ENCODE data around the gene STARD7. TPM values are rescaled to one million over a fixed set of nuclear protein-coding genes. Genes with fewer than 3 reads are reported as not detected.

Gene STARD7
- total and polyA plus RNA-seq, 2 donors (not counting 3 experiments of a cell fraction or from before 2014, with no cell fraction given): 61.2 to 132 TPM

GRCh38 chr2:96207774-96208142, 869 bp downstream of the STARD7 start:
- Histone ChIP-seq H4K20me1 (replicated peaks; ENCODE audit: control insufficient read depth, extremely low read depth, insufficient read depth, low read length) (no peaks in the 10 kb centered on the region), H3K9me1 (replicated peaks; ENCODE audit: control insufficient read depth, extremely low read depth, insufficient read depth, low read length) (no peaks in the 10 kb centered on the region), H3K36me3 (ENCODE audit: control insufficient read depth in 2 of 2, extremely low read depth in 1 of 2, insufficient read depth in 2 of 2, low read length in 2 of 2) (no peaks in the 10 kb centered on the region), H3K9ac (replicated peaks; ENCODE audit: extremely low read depth, insufficient read depth, low read length) (peak overlapping the region; percentile 89), H3K4me1 (ENCODE audit: control insufficient read depth, extremely low read depth, insufficient read depth, low read length) (peaks cover 36% of the 10 kb centered on the region), H3K9me3 (replicated peaks; ENCODE audit: control insufficient read depth, insufficient read depth, low read length) (no peaks in the 10 kb centered on the region), H3K79me2 (ENCODE audit: control insufficient read depth, insufficient read depth, low read length) (peaks cover 66% of the 10 kb centered on the region), H2AFZ (ENCODE audit: low read depth, low read length) (peak overlapping the region; percentile 50), H3K4me3 (replicated peaks in 1 of 3; ENCODE audit: insufficient read depth in 1 of 3, low read depth in 1 of 3, low read length in 3 of 3) (peak overlapping the region; percentile 84 to 99 (median 98)), H3K4me2 (ENCODE audit: insufficient read depth, low read length) (peak overlapping the region; percentile 90), H3K27ac (ENCODE audit: insufficient read depth, low read depth, low read length) (peak overlapping the region; percentile 87), H3K27me3 (ENCODE audit: control insufficient read depth in 2 of 2, insufficient read depth in 2 of 2, low read length in 2 of 2) (no peaks in the 10 kb centered on the region)
- FAIRE-seq (no peak), DNase-seq (ENCODE audit: low read depth, low spot score) (peak; percentile 43)
- BruUV-seq (replicated peaks): no TSS peak
- dilution Hi-C loops (cut with MboI; ENCODE audit: extremely low pct_ligation_motif_present, low sequenced_read_pairs) (no loop called here), intact Hi-C loops (cut with micrococcal nuclease) (loop anchor here (1.0 to 10.0 kb wide), 6 partner anchors 35 to 297 kb away; partner anchors contain the start of genes CIAO1 and NEURL3)
- POLR2A ChIA-PET: interaction anchor here (0.6 to 1.3 kb wide), 6 partner anchors 17 to 59 kb away, joined by 3 to 7 read pairs (median 4); partner anchors contain the start of genes CIAO1 and TMEM127
- no peak for TF ChIP-seq POLR2AphosphoS5 (IDR thresholded peaks at IDR 0.05; ENCODE audit: insufficient read depth, low read depth, low read length)
- no peak for TF ChIP-seq FOS (IDR thresholded peaks at IDR 0.05; ENCODE audit: borderline replicate concordance, insufficient read depth, low read length)
- no peak for TF ChIP-seq GATA2 (IDR thresholded peaks at IDR 0.05; ENCODE audit: insufficient read depth, insufficient read length, low read depth, low read length)
- TF ChIP-seq MAX (IDR thresholded peaks at IDR 0.05; ENCODE audit: insufficient read depth, insufficient read length): no peak
- no peak for TF ChIP-seq JUN (IDR thresholded peaks at IDR 0.05; ENCODE audit: borderline replicate concordance, insufficient read depth, insufficient read length, low read depth)
- TF ChIP-seq POLR2A (IDR thresholded peaks at IDR 0.05; ENCODE audit: low read depth, low read length): no peak
- no peak for TF ChIP-seq EZH2 (IDR thresholded peaks at IDR 0.05; ENCODE audit: borderline replicate concordance, low read depth, low read length, severe bottlenecking)
- TF ChIP-seq MYC (IDR thresholded peaks at IDR 0.05; ENCODE audit: low read depth, low read length): no peak
- no peak for TF ChIP-seq CTCF (IDR thresholded peaks at IDR 0.05; ENCODE audit: extremely low read depth in 1 of 2, insufficient read depth in 1 of 2, low read depth in 1 of 2, low read length in 2 of 2)
- CTCF ChIA-PET: interaction anchor here (0.8 to 2.0 kb wide), 7 partner anchors 33 to 215 kb away, joined by 3 to 17 read pairs (median 6); partner anchors contain the start of genes CIAO1 and TMEM127
